NCI-H146 treated with DMSO at 0.1 percent for 48 hours (cell line): ENCODE results near the gene ANTKMT.
A peak's percentile ranks its signal among the peaks of the same experiment; 100 is the strongest.

Experiments used
- DNase-seq: peaks from one replicate; lab custom pipeline; 2025; ENCODE audit not compliant: unreplicated experiment; lab: John Stamatoyannopoulos, UW

Gene ANTKMT

GRCh38 chr16:695355-696089 is 25.4 kb upstream of the ANTKMT start:
- no peak for DNase-seq

GRCh38 chr16:698911-699671 is 21.9 kb upstream of the ANTKMT start:
- DNase-seq = no peak

GRCh38 chr16:700684-701584 is 20.0 kb upstream of the ANTKMT start:
- DNase-seq = no peak

GRCh38 chr16:702341-702740 is 18.6 kb upstream of the ANTKMT start:
- DNase-seq = no peak

GRCh38 chr16:703406-703805 is 17.5 kb upstream of the ANTKMT start:
- DNase-seq = no peak

- DNase-seq = no peak
Measured at GRCh38 chr16:704047-704446, 16.9 kb upstream of the ANTKMT start.

- DNase-seq = no peak
Measured at GRCh38 chr16:704552-705380, 16.2 kb upstream of the ANTKMT start.

- DNase-seq = peak; percentile 66
Measured at GRCh38 chr16:705431-706188, 15.3 kb upstream of the ANTKMT start, which contains the start of gene FBXL16. FBXL16 (minus strand) TSS chr16:705801; CDS start chr16:697405, 8,396 bp downstream.

GRCh38 chr16:706189-707061 is 14.5 kb upstream of the ANTKMT start:
- DNase-seq = peak; percentile 28

GRCh38 chr16:707062-707538 is 13.8 kb upstream of the ANTKMT start:
- DNase-seq = peak; percentile 49

- DNase-seq = no peak
Measured at GRCh38 chr16:708019-708418, 12.9 kb upstream of the ANTKMT start.

GRCh38 chr16:708959-709358 is 12.0 kb upstream of the ANTKMT start:
- DNase-seq = no peak

GRCh38 chr16:709566-710499 is 11.1 kb upstream of the ANTKMT start:
- DNase-seq = peak; percentile 90

GRCh38 chr16:710500-711075 is 10.4 kb upstream of the ANTKMT start:
- no peak for DNase-seq

GRCh38 chr16:711084-711483 is 9.9 kb upstream of the ANTKMT start:
- no peak for DNase-seq

- peak; percentile 55 for DNase-seq
Measured at GRCh38 chr16:711548-712320, 9.2 kb upstream of the ANTKMT start.
